GM10847 (cell line): Measurements from ENCODE around the gene FAM221B.

Experiments
- POLR2A ChIP-seq: IDR thresholded peaks from 2 replicates; pipeline ENCODE4 v1.6.1; 2011; ENCODE audit not compliant: insufficient read length; ENCODE audit errors: extremely low read depth

Gene FAM221B

DNA sequence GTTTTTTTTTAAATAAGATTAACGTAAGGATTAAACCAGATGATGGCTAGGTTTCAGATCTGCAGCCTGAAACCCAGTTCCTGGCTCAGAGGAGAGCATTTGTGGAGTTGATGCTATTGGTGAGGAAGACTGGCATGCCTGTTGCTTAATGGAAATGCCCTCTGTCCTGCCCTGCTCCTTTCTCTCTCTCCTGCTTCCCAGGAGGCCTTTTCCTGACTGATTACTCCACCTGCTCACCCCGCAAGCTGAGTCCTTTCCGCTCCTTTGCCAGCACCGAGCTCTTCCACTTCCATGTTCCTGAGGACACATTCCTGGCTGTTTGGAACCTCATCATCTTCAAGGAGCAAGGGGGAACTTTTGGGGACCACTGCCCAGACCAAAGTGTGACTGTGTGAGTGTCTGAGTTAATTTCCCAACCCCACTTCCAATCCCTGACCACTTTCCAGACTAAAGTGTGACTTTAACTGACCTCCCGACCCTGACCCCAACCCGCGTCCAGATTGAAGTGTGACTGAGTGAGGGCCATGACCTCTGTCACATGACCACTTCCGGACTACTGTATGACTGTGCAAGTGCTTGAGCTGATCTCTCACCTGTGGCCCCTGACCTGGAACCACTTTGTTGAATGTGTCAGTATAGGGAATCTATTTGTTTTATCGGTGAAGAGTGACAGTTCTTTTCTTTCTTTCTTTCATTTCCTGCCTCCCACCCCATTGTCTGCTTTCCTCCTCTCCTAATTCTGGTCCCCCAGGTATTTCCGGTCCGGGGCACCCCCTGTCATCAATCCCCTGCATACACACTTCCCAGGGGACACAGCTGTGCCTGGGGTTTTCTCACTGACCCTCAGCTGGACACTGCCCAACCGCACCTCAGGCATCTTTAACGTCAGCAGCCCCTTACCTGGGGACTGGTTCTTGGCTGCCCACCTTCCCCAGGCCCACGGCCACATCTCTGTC lies 6.0 kb upstream of the FAM221B start:
- no peak for TF ChIP-seq POLR2A

DNA sequence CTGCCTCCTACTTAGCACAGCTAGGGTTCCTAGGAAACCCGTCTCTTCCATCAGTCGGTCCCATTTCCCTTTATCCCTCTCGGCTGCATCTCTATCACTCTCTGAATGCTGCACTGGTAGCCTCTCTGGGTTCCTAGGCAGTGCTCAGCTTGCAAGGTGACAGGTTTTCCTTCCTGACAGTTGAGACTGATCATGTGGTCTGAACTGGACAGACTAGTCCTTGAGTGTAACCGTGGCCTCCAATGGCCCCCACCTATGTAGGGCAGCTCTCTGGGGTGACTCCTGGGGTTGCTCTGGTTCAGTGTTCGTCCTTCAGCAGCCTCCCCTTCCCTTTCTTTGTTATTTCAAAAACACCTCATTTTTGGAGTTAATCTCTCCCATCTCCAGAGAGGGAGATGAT lies 4.3 kb upstream of the FAM221B start:
- TF ChIP-seq POLR2A, result no peak

DNA sequence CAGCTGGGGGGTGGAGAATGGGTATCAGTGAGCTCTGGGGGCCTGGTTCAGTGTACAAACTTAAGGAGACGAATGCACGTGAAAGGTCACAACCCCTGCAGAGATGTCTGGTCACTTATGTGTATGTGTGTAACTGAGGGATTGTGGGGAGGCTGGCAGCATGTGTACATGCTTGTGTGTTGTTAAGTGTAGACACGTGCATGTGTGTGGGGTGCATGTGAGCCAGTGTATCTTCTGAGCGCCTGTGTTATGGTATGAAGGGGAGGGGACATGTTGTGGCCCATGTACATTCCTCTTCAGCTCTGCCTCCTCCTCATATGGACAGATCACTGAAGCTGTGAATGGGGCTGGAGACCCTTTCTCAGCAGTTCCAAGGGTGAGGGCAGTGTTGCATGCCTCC lies 2.5 kb upstream of the FAM221B start:
- TF ChIP-seq POLR2A, result no peak

DNA sequence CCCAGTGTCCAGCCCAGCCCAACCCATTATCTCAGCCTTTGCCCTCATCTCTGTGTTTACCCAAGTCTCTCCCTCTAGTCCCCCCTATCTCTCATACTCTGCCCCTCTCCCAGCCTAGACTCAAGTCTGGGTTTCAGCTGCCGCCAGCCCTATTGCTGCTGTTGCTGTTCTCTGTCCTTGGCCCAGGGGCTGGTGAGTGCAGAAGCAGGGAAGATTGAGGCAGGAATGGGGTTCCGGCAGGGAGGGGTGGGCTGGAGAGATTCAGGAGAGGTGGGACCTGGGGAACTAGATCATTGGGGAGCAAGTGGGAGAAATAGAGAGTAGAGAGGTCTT lies 1.2 kb upstream of the FAM221B start:
- no peak for TF ChIP-seq POLR2A

DNA sequence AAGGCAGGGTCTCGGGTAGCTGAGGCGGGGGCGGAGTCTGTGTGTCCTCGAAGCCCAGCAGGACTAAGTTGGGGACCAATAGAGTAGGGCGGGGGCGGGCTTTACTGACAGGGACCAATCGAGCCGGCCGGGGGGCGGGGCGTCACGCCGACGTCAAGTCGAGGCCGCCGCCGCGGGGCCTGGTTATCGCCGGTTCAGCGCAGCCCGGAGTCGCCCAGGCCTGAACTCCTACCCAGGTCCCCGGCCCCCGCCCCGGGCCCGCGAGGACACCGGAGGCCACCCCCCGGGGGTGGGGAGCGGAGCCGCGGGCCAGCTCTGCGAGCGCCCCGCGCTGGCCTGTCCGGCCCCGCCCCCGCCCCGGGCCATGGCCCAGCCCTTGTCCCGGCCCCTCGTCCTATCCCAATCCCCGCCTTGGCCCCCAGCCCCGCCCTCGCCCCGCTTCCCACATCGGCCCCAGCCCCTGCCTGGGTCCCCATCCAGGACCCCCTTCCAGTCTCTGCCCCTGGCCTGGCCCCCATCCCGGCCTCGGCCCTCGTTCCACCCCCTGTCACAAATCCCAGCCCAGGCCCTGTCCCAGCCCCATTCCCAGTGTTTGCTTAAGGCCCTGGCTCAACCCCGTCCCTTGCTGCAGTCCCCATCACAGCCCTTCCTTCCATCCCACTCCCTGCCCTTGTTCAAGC lies 692 bp upstream of the FAM221B start, which contains the start of gene TMEM8B:
TMEM8B (plus strand) TSS at position 145 of the 680 bp plus-strand sequence; CDS start at position 365, 220 bp downstream.
- peak; percentile 18 for TF ChIP-seq POLR2A

DNA sequence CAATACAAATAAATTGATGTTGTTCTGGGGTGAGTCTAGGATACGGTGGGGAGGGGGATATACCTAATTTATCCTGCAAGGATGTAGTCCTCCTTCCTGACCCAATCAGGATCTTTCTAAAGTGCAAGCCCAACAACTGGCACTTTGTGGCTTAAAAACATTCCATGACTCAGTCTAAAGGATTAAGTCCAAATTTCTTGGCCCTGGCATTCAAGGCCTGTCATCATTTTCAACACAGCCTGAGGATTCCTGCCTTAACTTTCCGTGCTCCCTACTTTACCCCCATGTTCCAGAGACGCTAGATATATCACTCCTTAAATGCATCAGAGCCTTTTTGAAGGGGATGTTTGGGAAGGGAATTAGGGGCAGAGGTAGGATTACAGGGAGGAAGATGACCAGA lies 1.0 kb downstream of the FAM221B start:
- no peak for TF ChIP-seq POLR2A

DNA sequence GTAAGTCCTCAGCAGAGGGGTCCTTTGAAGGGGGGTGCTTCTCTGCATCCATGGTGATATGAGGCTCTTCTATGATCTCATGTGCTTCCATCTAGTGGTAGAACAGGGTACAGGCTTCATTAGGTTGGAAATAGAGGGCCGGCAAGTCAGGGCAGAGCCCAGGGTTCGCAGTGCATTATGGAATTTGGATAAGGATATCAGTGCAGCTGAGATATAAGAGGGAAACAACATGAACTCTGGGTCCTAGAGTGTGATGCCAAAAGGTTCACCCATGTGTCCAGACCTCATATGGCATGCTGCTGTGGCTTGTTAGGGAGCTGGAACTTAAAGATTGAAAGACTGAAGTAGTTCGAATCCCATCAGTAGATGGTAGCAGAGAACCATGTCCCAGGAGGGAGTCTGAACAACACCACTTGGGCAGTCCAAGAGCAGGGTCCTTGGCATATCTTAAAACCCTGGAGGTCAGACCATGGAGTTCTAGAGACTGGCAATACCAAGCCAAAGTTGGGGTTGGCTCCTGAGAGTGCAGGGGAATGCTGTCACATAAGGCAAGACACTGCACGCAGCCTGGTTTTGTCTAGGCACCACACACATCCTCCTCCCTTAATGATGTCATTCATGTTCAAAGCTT lies 2.3 kb downstream of the FAM221B start:
- no peak for TF ChIP-seq POLR2A

DNA sequence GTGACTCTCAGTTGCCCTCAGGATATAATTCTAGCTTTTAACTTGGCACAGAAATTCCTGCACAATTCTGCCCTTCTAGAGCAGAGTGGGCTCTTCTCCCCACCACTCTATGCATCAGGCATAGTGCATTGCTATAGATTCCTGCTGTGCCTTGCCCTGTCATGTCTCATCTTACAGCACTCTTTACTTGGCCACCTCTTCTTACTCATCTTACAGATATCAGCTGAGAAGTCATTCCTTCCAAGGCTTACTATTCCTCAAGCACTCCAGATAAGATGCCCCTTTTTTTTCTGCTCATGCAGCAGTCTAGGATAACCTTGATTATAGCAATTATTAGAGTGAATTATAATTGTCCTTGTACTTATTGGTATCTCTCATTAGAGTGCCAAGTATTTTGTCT lies 5.6 kb downstream of the FAM221B start:
- no peak for TF ChIP-seq POLR2A

DNA sequence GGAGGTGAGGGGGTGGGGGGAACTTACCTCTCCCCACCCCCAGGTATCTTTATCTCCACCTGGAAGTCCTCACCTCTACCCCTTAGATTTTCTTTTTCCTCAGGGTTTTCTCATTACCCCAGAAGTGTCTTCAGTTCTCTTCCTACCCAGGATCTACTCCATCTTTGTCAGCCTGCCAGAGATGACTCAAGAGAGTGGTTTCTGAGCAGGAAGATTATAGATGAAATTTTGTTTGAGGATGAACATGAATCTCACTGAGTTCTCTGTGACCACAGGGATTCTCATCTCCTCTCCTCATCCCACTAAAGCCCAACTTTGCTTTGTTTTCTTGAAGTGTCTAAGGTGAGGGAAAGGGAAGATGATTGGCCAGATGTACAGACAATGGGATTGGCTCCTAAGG lies 8.5 kb downstream of the FAM221B start:
- no peak for TF ChIP-seq POLR2A

DNA sequence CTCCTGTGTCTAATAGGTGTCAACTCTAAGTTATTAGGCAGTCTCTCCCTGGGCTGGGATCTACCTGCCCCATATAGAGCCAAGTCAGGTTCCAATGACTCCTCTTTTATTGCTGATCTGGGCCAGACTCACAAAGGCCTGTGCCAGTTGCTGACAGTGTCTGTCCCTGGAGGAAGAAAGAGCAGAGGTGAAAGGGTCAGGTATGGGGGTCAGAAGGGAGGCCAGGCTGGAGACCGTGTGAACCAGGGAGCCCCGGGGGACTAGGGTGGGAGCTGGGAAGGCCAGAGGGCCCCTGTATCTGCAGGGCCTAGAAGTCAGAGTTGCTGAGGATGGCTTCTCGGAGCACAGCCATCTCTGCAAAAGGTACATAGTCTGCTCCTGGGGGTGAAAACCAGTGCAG lies 10.2 kb downstream of the FAM221B start:
- TF ChIP-seq POLR2A, result no peak

DNA sequence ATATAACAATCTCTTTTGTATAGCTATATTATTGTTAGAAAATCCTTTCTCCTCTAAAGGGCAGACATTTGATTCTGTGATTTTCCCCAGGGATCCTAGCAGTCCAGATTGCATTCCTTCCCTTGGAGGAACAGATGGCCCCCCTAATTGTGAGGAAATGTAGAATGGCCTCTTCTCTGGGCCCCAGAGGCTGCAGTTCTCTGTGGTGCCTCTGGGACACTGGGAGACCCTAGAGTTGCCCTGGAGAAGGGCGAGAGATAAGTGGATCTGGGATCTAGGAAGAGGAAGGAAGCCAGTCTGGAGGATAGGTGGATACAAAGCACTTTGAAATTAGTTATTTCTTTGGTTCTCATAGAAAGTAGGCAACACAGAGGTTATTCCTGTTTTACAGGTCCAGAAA lies 11.8 kb downstream of the FAM221B start:
- TF ChIP-seq POLR2A, result no peak

DNA sequence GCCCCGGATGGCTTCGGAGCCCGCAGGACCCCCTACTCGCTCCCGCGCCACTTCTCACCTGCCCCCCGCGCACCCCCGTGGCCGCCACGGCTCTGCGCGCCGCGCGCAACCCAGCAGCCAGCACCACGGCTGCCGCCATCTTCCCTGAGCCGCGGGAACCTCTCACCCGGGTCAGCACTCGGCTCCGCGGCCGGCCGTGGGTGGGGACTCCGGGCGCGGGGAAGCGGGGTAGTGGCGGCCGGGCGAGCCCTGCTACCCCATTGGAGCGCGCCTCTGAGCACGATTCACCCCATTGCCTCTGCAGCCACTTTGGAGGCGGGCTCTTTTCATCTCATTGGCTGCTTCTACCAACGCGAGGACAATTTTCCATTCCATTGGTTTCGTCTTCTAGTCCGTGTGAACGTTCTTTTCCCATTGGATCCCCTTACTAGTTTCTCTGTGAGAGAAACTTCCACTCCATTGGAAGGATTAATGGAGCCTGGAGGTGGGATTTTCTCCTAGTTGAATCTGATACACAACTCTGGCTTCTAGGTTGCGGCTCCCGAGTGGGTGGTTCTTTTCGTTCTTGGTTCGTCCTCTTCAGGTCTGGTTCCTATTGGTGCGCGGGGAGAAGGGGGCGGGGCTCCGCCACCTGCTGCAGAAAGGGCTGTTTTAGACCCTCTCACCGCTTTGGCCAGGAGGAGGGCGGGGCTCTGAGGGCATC lies 13.5 kb downstream of the FAM221B start, which contains the start of gene HINT2:
HINT2 (minus strand) TSS at position 202 of the 703 bp plus-strand sequence; CDS start at position 139, 63 bp downstream.
- TF ChIP-seq POLR2A, result peak; percentile 91

DNA sequence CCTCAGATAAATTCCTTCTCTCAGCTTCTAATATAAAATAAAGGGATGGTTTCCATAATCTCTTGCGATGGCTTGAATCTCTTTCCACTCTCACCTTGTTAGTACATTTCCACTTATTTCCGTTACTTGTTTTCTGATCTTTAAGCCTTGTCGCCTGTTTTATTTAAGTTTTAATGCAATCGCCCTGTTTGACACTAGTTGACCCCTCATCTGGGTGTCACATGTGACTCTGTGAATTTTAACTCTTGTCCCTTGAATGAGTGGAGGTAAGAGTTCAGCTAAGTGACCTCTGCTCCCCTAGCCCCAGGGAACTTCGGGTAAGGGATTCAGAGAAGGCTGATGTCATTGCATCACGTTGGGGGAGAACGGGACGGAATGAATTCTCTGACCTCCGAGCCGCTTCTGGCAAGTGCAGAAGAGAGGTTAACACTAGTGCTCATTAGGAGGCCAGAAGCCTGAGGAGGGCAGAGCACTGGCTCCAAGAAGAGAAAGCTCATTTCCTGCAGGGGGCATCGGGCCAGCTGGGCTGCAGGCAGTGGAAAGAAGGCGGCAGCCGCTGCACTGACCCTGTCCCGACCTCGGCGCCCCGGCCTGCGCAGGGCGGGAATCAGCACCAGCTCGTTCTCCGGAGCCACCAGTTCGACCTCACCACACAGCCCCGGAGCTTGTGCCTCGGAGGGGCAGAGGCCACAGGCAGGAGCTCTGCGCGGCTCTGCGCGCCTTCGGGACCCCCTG lies 14.3 kb downstream of the FAM221B start:
- no peak for TF ChIP-seq POLR2A

DNA sequence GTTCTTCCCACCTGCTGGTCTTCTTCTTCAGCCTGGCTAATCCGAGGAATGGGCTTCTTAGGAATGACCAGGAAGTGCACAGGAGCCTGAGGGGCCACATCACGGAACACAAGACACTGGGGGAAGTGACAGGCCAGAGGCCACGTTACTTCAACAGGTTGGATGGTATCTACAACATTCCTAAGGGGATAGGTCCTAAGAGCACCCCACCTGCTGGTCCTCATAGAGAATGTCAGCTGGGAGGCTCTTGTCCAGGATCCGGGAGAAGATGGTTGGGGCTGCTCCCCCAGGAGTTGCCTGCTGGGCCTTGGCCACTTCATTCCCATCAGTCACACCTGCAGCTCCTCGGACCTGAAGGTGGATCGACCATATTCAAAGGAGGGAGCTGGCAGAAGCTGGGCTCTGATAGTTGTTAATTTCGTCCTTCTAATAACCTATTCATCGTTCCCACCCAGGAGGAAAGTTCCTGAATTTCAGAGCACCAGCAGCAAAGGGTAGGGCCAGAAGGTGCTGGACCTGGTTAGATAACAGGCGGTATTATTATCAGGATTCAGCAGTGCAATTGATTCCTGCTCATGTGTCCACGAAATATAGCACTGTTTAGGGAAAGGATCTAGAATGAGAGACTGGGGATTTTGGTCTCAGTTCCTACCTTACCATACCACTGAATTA lies 15.0 kb downstream of the FAM221B start:
- no peak for TF ChIP-seq POLR2A
